GM19438 (cell line): ENCODE results near the gene RNU6-7.

ENCODE experiments used
- ATAC-seq: cut with Tn5 transposase; IDR thresholded peaks from one replicate; pipeline ENCODE4 v1.9.1; 2021; ENCODE audit warnings: low read depth; ENCODE audit not compliant: unreplicated experiment

RNU6-7 gene

GRCh38 chr14:32201816-32202490 is at the start of gene RNU6-7:
Gene RNU6-7, plus strand, starts transcription at chr14:32202045.
- ATAC-seq = no peak

GRCh38 chr14:32166029-32166428 is 35.8 kb upstream of the RNU6-7 start:
- no peak for ATAC-seq

GRCh38 chr14:32166924-32167323 is 34.9 kb upstream of the RNU6-7 start:
- ATAC-seq = no peak

GRCh38 chr14:32167907-32168306 is 33.9 kb upstream of the RNU6-7 start:
- no peak for ATAC-seq

- no peak for ATAC-seq
These were observed 32.7 kb upstream of the RNU6-7 start for GRCh38 chr14:32169191-32169590.

GRCh38 chr14:32171469-32171868 is 30.4 kb upstream of the RNU6-7 start:
- no peak for ATAC-seq

GRCh38 chr14:32183151-32184058 is 18.4 kb upstream of the RNU6-7 start:
- no peak for ATAC-seq

- ATAC-seq = no peak
These were observed 16.7 kb upstream of the RNU6-7 start for GRCh38 chr14:32185097-32185496.

GRCh38 chr14:32186248-32186647 is 15.6 kb upstream of the RNU6-7 start:
- no peak for ATAC-seq

- no peak for ATAC-seq
These were observed 12.0 kb upstream of the RNU6-7 start for GRCh38 chr14:32189811-32190210.

- no peak for ATAC-seq
These were observed 11.2 kb upstream of the RNU6-7 start for GRCh38 chr14:32190673-32191072.

GRCh38 chr14:32192712-32193373 is 9.0 kb upstream of the RNU6-7 start:
- no peak for ATAC-seq

GRCh38 chr14:32193532-32193931 is 8.3 kb upstream of the RNU6-7 start:
- ATAC-seq = no peak

GRCh38 chr14:32195636-32196035 is 6.2 kb upstream of the RNU6-7 start:
- no peak for ATAC-seq

GRCh38 chr14:32197919-32198318 is 3.9 kb upstream of the RNU6-7 start:
- no peak for ATAC-seq

GRCh38 chr14:32200368-32201192 is 1.3 kb upstream of the RNU6-7 start:
- ATAC-seq = peak; percentile 2

GRCh38 chr14:32201193-32201815 is 541 bp upstream of the RNU6-7 start:
- peak; percentile 56 for ATAC-seq

GRCh38 chr14:32202491-32202997 is 699 bp downstream of the RNU6-7 start:
- ATAC-seq = no peak

GRCh38 chr14:32202998-32203882 is 1.4 kb downstream of the RNU6-7 start, which contains the start of gene RNU6-8:
Gene RNU6-8, minus strand, starts transcription at chr14:32203269.
- peak; percentile 71 for ATAC-seq
